ENCODE data around the gene SNX13. TPM values are rescaled to one million over a fixed set of nuclear protein-coding genes. Genes with fewer than 3 reads are reported as not detected.

SNX13 gene
- polyA plus RNA-seq, 1 of the 3 experiments (the other 2 are of a cell fraction), result 13.0 TPM

DNA sequence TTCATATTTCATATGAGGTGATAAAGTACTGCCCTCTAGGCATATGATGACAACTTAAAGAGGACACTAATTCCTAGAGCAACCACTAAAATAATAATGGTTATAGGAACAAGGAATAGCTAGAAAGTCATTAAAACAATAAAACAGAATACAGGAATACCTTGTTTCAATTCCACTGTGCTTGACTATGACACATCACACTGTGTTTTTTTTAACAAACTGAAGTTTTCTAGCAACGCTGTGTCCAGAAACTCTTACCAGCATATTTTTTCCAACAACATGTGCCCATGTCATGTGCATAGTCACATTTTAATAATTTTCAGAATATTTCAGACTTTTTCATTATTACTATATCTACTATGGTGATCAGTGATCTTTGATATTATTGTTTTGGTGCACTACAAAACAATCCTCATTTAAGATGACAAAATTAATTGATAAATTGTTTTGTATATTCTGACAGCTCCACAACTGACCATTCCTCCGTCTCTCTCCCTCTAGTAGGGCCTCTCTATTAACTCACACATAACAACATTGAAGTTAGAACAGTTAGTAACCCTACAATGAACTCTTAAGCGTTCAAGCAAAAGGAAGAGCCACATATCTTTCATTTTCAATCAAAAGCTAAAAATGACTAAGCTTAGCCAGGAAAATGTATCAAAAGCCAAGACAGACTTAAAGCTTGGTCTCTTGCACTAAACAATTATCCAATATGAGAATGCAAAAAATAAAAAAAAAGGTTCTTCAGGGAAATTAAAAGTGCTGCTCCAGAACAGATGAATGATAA is 85.8 kb downstream of the SNX13 start (continued):
- TF ChIP-seq, protein P1, sequence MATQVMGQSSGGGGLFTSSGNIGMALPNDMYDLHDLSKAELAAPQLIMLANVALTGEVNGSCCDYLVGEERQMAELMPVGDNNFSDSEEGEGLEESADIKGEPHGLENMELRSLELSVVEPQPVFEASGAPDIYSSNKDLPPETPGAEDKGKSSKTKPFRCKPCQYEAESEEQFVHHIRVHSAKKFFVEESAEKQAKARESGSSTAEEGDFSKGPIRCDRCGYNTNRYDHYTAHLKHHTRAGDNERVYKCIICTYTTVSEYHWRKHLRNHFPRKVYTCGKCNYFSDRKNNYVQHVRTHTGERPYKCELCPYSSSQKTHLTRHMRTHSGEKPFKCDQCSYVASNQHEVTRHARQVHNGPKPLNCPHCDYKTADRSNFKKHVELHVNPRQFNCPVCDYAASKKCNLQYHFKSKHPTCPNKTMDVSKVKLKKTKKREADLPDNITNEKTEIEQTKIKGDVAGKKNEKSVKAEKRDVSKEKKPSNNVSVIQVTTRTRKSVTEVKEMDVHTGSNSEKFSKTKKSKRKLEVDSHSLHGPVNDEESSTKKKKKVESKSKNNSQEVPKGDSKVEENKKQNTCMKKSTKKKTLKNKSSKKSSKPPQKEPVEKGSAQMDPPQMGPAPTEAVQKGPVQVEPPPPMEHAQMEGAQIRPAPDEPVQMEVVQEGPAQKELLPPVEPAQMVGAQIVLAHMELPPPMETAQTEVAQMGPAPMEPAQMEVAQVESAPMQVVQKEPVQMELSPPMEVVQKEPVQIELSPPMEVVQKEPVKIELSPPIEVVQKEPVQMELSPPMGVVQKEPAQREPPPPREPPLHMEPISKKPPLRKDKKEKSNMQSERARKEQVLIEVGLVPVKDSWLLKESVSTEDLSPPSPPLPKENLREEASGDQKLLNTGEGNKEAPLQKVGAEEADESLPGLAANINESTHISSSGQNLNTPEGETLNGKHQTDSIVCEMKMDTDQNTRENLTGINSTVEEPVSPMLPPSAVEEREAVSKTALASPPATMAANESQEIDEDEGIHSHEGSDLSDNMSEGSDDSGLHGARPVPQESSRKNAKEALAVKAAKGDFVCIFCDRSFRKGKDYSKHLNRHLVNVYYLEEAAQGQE (IDR thresholded peaks at IDR 0.05; ENCODE audit: low read depth, low read length), result no peak
- no peak for TF ChIP-seq RAD21 (IDR thresholded peaks at IDR 0.05; ENCODE audit: low read length)

DNA sequence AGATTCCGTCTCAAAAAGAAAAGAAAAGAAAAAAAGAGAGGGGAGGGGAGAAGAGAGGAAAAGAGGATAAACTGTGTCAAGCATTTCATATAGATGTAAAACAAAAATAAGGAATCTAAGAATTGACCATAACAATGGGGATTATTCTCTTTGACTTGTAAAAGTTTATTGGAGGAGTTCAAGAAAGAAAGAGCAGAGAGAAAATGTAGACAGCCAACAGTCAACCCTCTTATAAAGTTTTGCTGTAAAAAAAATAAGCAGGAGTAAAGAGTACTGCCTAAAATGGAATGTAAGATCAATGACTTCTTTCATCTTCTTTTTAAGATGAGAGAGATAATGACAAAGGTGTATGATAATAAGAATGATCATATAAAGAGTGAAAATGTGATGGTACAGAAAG is 87.9 kb downstream of the SNX13 start:
- ChIA-PET POLR2A (interaction anchor here (0.7 kb wide), 1 partner anchor 13 kb away, joined by 3 read pairs; no protein-coding TSS in a partner anchor), CTCF (interaction anchor here (0.6 kb wide), 1 partner anchor 26 kb away, joined by 3 read pairs; no protein-coding TSS in a partner anchor)
- H3K4me2 ChIP-seq, result no peak overlapping the region
- H3K9me3 ChIP-seq, result no peaks in the 10 kb centered on the region
- H3K36me3 ChIP-seq (replicated peaks in 1 of 2; ENCODE audit: control insufficient read depth in 1 of 2, insufficient read depth in 2 of 2, low read length in 1 of 2), result peaks cover 12 to 22% of the 10 kb centered on the region in 2 experiments
- H3K27me3 ChIP-seq (ENCODE audit: insufficient read depth), result no peaks in the 10 kb centered on the region
- DNase-seq, result no peak
- 98% methylated on average over 1 of the region's 1 CpG for WGBS (ENCODE audit: low lambda C conversion rate)
- no peak overlapping the region for H3K27ac ChIP-seq (ENCODE audit: low read depth in 2 of 2, low read length in 1 of 2)
- H3K4me1 ChIP-seq (ENCODE audit: control insufficient read depth in 1 of 2, insufficient read depth in 2 of 2, low read depth in 1 of 2, low read length in 1 of 2), result peaks cover 0 to 9% of the 10 kb centered on the region in 2 experiments; a peak in 2 of 4 replicates
- H2AFZ ChIP-seq (ENCODE audit: low read depth), result no peak overlapping the region
- H3K9me2 ChIP-seq, result no peaks in the 10 kb centered on the region
- H4K20me1 ChIP-seq (ENCODE audit: insufficient read depth), result no peaks in the 10 kb centered on the region
- TF ChIP-seq GABPA (IDR thresholded peaks at IDR 0.05; ENCODE audit: low read depth) (no peak), TCF12 (IDR thresholded peaks at IDR 0.05) (no peak), POLR2AphosphoS5 (IDR thresholded peaks at IDR 0.05; ENCODE audit: low read depth, low read length) (no peak), CHD2 (IDR thresholded peaks at IDR 0.05; ENCODE audit: low read length, partially characterized antibody) (no peak), GATA2 (CRISPR knock-in tag; IDR thresholded peaks at IDR 0.05) (no peak), FOSL2 (IDR thresholded peaks at IDR 0.05; ENCODE audit: borderline replicate concordance, low read depth) (no peak), RFX5 (IDR thresholded peaks at IDR 0.05; ENCODE audit: low read length) (no peak), MEF2A (IDR thresholded peaks at IDR 0.05; ENCODE audit: borderline replicate concordance, low read depth) (no peak), MXI1 (IDR thresholded peaks at IDR 0.05; ENCODE audit: low read depth, low read length) (no peak), FOXM1 (IDR thresholded peaks at IDR 0.05; ENCODE audit: low read depth) (no peak), SMC3 (IDR thresholded peaks at IDR 0.05; ENCODE audit: low read depth, low read length) (no peak)
- TF ChIP-seq, protein P2, sequence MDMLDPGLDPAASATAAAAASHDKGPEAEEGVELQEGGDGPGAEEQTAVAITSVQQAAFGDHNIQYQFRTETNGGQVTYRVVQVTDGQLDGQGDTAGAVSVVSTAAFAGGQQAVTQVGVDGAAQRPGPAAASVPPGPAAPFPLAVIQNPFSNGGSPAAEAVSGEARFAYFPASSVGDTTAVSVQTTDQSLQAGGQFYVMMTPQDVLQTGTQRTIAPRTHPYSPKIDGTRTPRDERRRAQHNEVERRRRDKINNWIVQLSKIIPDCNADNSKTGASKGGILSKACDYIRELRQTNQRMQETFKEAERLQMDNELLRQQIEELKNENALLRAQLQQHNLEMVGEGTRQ (IDR thresholded peaks at IDR 0.05; ENCODE audit: borderline replicate concordance, low read depth, low read length), result no peak
- TF ChIP-seq, protein P3, sequence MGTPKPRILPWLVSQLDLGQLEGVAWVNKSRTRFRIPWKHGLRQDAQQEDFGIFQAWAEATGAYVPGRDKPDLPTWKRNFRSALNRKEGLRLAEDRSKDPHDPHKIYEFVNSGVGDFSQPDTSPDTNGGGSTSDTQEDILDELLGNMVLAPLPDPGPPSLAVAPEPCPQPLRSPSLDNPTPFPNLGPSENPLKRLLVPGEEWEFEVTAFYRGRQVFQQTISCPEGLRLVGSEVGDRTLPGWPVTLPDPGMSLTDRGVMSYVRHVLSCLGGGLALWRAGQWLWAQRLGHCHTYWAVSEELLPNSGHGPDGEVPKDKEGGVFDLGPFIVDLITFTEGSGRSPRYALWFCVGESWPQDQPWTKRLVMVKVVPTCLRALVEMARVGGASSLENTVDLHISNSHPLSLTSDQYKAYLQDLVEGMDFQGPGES (IDR thresholded peaks at IDR 0.05; ENCODE audit: low read depth, low read length), result no peak
- peaks cover 5% of the 10 kb centered on the region for H3F3A ChIP-seq (replicated peaks; ENCODE audit: insufficient read depth)
- H3K9ac ChIP-seq, result no peak overlapping the region
- H3K79me2 ChIP-seq (ENCODE audit: insufficient read depth), result no peaks in the 10 kb centered on the region
- H3K4me3 ChIP-seq (ENCODE audit: low read depth in 2 of 2, low read length in 1 of 2), result no peak overlapping the region
